Calu3 (cell line): ENCODE measurements around the gene COX6A2. TPM values are rescaled to one million over a fixed set of nuclear protein-coding genes. Genes with fewer than 3 reads are reported as not detected.

Experiments
- BruUV-seq: library from RNA; stranded (reverse); fragments of 400-500 nt; replicated peaks from 2 replicates; lab custom pipeline; 2021; lab: Mats Ljungman, UMichigan
- CTCF ChIA-PET: fragments of 300-600 bp; sonication (Branson Sonifier 250); formaldehyde crosslinking; loops from one replicate; lab custom pipeline; 2022; ENCODE audit warnings: antibody characterized with exemption; lab: Charles Lee
- DNase-seq: peaks from one replicate; pipeline ENCODE4 v3.0.0; 2022
- H3K27ac Mint-ChIP-seq: one replicate; pipeline ENCODE4 v1.8.0; 2022; ENCODE audit warnings: mixed read lengths; ENCODE audit not compliant: unreplicated experiment
- H3K27me3 Mint-ChIP-seq: one replicate; pipeline ENCODE4 v1.8.0; 2022; ENCODE audit warnings: mixed read lengths; ENCODE audit not compliant: unreplicated experiment
- H3K36me3 Mint-ChIP-seq: one replicate; pipeline ENCODE4 v1.8.0; 2022; ENCODE audit warnings: mild to moderate bottlenecking, moderate library complexity, mixed read lengths; ENCODE audit not compliant: insufficient read depth, unreplicated experiment
- H3K4me1 Mint-ChIP-seq: one replicate; pipeline ENCODE4 v1.8.0; 2022; ENCODE audit warnings: mild to moderate bottlenecking, low read depth, mixed read lengths; ENCODE audit not compliant: unreplicated experiment
- H3K4me3 Mint-ChIP-seq: one replicate; pipeline ENCODE4 v1.8.0; 2022; ENCODE audit warnings: mild to moderate bottlenecking, low read depth, moderate library complexity, mixed read lengths; ENCODE audit not compliant: unreplicated experiment
- H3K9me3 Mint-ChIP-seq: one replicate; pipeline ENCODE4 v1.8.0; 2022; ENCODE audit warnings: low read depth, mixed read lengths; ENCODE audit not compliant: unreplicated experiment
- CTCF ChIP-seq: fragments of 200-600 bp; IDR thresholded peaks from one replicate; pipeline ENCODE4 v1.8.0; 2022; ENCODE audit warnings: antibody characterized with exemption; ENCODE audit not compliant: unreplicated experiment
- intact Hi-C: fragments of 100-400 bp; cut with micrococcal nuclease; formaldehyde crosslinking; loops from one replicate; pipeline ENCODE4 v1.10.0; 2022; ENCODE audit not compliant: unreplicated experiment
- total RNA-seq: library from RNA; stranded (reverse); gene quantifications from 2 replicates; pipeline ENCODE4 v1.2.3, GENCODE V29; 2022

Gene COX6A2
- total RNA-seq, 1 experiment from 2014 or later = not detected

DNA sequence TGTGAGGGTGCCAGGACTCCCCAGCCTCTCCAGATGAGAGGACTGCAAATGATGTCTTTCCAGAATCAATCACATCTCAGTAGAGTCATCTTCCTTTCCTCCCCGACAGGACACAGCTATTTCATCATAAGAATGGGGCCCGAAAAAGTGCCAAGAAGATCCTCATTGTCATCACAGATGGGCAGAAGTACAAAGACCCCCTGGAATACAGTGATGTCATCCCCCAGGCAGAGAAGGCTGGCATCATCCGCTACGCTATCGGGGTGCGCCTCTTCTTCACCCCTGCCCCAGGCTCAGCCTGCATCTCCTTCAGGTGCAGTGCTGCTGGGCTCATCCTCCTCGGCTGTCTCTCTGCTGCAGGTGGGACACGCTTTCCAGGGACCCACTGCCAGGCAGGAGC lies 20.8 kb downstream of the COX6A2 start:
- BruUV-seq = no TSS peak
- peaks cover 13% of the 10 kb centered on the region for H3K4me1 Mint-ChIP-seq
- H3K36me3 Mint-ChIP-seq = no peaks in the 10 kb centered on the region
- peaks cover 39% of the 10 kb centered on the region for H3K27me3 Mint-ChIP-seq
- H3K9me3 Mint-ChIP-seq = no peaks in the 10 kb centered on the region
- TF ChIP-seq CTCF = no peak
- DNase-seq = no peak
- H3K27ac Mint-ChIP-seq = no peak overlapping the region
- CTCF ChIA-PET = interaction anchor here (1.0 kb wide), 1 partner anchor 30 kb away, joined by 4 read pairs; no protein-coding TSS in a partner anchor
- H3K4me3 Mint-ChIP-seq = no peak overlapping the region
- intact Hi-C loops = no loop called here

DNA sequence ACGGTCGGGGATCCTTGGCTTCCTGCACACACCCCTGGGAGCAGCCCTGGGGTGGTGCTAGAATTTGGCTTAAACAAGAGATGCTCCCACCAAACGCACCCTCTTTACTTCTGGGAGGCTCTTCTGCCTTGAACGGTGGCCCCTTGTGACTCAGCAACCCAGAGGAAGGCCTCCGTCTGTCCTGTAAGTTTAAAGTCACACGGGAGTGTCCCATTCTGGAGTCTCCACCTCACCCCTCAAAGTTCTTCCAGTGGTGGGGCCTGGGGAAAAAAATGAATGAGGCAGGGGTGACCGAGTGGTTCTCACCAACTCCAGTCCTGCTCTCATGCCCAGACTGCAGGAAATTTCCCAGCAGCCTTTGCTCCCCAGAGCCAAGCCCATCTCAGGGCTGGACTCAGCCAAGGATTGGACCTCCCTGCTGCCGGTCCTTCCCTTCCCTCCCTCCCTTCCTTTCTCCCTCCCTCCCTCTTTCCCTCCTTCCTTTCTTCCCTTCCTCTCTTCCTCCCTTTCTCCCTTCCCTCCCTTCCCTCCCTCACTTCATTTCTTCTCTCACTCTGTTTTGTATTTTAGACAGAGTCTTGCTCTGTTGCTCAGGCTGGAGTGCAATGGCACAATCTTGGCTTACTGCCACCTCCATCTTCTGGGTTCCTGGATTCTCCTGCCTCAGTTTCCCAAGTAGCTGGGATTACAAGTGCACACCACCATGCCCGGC lies 23.7 kb downstream of the COX6A2 start:
- no peaks in the 10 kb centered on the region for H3K36me3 Mint-ChIP-seq
- peak overlapping the region; percentile 55 for H3K4me3 Mint-ChIP-seq
- no peak for TF ChIP-seq CTCF
- H3K4me1 Mint-ChIP-seq = peaks cover 13% of the 10 kb centered on the region
- no TSS peak for BruUV-seq
- peaks cover 16% of the 10 kb centered on the region for H3K27me3 Mint-ChIP-seq
- peak; percentile 21 for DNase-seq
- CTCF ChIA-PET = no interaction called here
- intact Hi-C loops = no loop called here
- peaks cover 3% of the 10 kb centered on the region for H3K9me3 Mint-ChIP-seq
- H3K27ac Mint-ChIP-seq = no peak overlapping the region

DNA sequence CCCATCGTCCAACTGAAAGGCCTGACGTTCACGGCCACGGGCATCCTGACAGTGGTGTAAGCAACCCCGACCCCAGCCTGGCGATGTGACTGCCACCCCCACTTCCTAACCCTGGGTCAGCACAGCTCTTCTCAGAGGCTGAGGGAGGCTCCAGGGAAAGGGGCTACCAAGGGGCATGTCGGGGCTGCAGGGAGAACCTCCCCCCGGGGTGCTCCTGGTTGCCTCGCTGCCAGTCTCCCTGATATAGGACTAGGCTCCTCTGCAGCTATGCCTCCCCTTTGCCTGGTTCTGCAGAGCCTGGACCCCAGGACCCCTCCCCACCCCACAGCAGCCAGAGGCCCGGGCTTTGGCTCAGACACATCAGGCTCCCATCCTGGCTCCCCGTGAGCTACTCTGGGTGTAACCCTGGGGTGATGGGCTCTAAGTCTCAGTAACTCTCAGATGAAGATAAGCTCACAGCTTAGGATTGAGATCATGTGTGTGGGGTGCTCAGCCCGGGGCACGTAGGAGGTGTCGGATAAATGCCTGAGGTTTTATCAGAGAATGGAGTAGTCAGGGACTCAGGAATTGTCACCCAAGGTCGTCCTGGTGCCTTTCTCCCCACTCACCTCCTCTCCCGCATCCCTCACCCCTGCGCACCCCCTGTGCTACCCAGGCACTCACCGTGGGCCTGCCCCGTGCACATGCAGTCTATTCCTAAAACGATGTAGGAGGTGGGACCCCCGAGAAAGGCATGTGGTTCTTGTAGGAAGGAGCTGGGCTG lies 24.4 kb downstream of the COX6A2 start:
- H3K27me3 Mint-ChIP-seq = peaks cover 9% of the 10 kb centered on the region
- no TSS peak for BruUV-seq
- no peak for TF ChIP-seq CTCF
- H3K36me3 Mint-ChIP-seq = no peaks in the 10 kb centered on the region
- no peak for DNase-seq
- CTCF ChIA-PET = no interaction called here
- H3K4me1 Mint-ChIP-seq = peaks cover 13% of the 10 kb centered on the region
- intact Hi-C loops = loop anchor here (2.0 kb wide), 1 partner anchor 17 kb away; no protein-coding TSS in a partner anchor
- no peak overlapping the region for H3K27ac Mint-ChIP-seq
- peaks cover 6% of the 10 kb centered on the region for H3K9me3 Mint-ChIP-seq
- H3K4me3 Mint-ChIP-seq = peak overlapping the region; percentile 55

- no peak for TF ChIP-seq CTCF
- CTCF ChIA-PET = no interaction called here
- BruUV-seq = no TSS peak
- peaks cover 6% of the 10 kb centered on the region for H3K9me3 Mint-ChIP-seq
- no peak overlapping the region for H3K27ac Mint-ChIP-seq
- intact Hi-C loops = loop anchor here (2.0 kb wide), 1 partner anchor 16 kb away; no protein-coding TSS in a partner anchor
- H3K4me3 Mint-ChIP-seq = no peak overlapping the region
- peak; percentile 36 for DNase-seq
- H3K27me3 Mint-ChIP-seq = no peaks in the 10 kb centered on the region
- H3K36me3 Mint-ChIP-seq = no peaks in the 10 kb centered on the region
- peaks cover 13% of the 10 kb centered on the region for H3K4me1 Mint-ChIP-seq
These were observed 25.5 kb downstream of the COX6A2 start for GRCh38 chr16:31402687-31403086.
